HEK293T (cell line): Measurements from ENCODE around the gene MBNL2.

Experiments used
- CTCF ChIA-PET: fragments of 350-600 bp; formaldehyde crosslinking; extraction: SDS; loops from one replicate; lab custom pipeline; 2021; ENCODE audit warnings: antibody characterized with exemption, inconsistent platforms; lab: Yijun Ruan, JAX
- POLR2A ChIA-PET: fragments of 350-600 bp; formaldehyde crosslinking; extraction: SDS; loops from one replicate; lab custom pipeline; 2020; ENCODE audit warnings: antibody characterized with exemption, inconsistent platforms; lab: Yijun Ruan, JAX
- DNase-seq: peaks from one replicate; pipeline ENCODE4 v3.0.0; 2012; ENCODE audit warnings: mixed read lengths; ENCODE audit errors: extremely low spot score
- ARNT ChIP-seq: fragments of 450-650 bp; IDR thresholded peaks from 2 replicates; pipeline ENCODE4 v1.6.1; 2017; ENCODE audit warnings: mild to moderate bottlenecking
- BHLHE40 ChIP-seq: fragments of 450-650 bp; IDR thresholded peaks from 2 replicates; pipeline ENCODE4 v1.6.1; 2016; ENCODE audit warnings: mild to moderate bottlenecking, moderate library complexity, borderline replicate concordance
- CTBP1 ChIP-seq: fragments of 450-650 bp; IDR thresholded peaks from 2 replicates; pipeline ENCODE4 v1.6.1; 2016; ENCODE audit warnings: borderline replicate concordance
- ELF4 ChIP-seq: fragments of 450-650 bp; IDR thresholded peaks from 2 replicates; pipeline ENCODE4 v1.6.1; 2017; ENCODE audit warnings: antibody characterized with exemption
- FOXA1 ChIP-seq: fragments of 450-650 bp; IDR thresholded peaks from 2 replicates; pipeline ENCODE4 v1.6.1; 2016; ENCODE audit warnings: mild to moderate bottlenecking
- FOXK2 ChIP-seq: fragments of 450-650 bp; IDR thresholded peaks from 2 replicates; pipeline ENCODE4 v1.6.1; 2016; ENCODE audit warnings: mild to moderate bottlenecking
- FOXM1 ChIP-seq: fragments of 450-650 bp; IDR thresholded peaks from 2 replicates; pipeline ENCODE4 v1.6.1; 2017; ENCODE audit warnings: mild to moderate bottlenecking, borderline replicate concordance
- HDGF ChIP-seq: fragments of 450-650 bp; IDR thresholded peaks from 2 replicates; pipeline ENCODE4 v1.6.1; 2017; ENCODE audit warnings: antibody characterized with exemption, borderline replicate concordance
- L3MBTL2 ChIP-seq: fragments of 450-650 bp; conservative IDR thresholded peaks from 2 replicates; pipeline ENCODE4 v1.6.1; 2016; ENCODE audit warnings: mild to moderate bottlenecking
- LEF1 ChIP-seq: fragments of 450-650 bp; IDR thresholded peaks from 2 replicates; pipeline ENCODE4 v1.6.1; 2017; ENCODE audit warnings: mild to moderate bottlenecking, borderline replicate concordance
- NFRKB ChIP-seq: fragments of 450-650 bp; IDR thresholded peaks from 2 replicates; pipeline ENCODE4 v1.6.1; 2016; ENCODE audit warnings: mild to moderate bottlenecking, moderate library complexity
- PKNOX1 ChIP-seq: fragments of 450-650 bp; IDR thresholded peaks from 2 replicates; pipeline ENCODE4 v1.6.1; 2016
- SP1 ChIP-seq: fragments of 450-650 bp; IDR thresholded peaks from 2 replicates; pipeline ENCODE4 v1.6.1; 2017
- SUZ12 ChIP-seq: fragments of 450-650 bp; IDR thresholded peaks from 2 replicates; pipeline ENCODE4 v1.6.1; 2016; ENCODE audit warnings: mild to moderate bottlenecking
- TARDBP ChIP-seq: fragments of 450-650 bp; IDR thresholded peaks from 2 replicates; pipeline ENCODE4 v1.6.1; 2016
- ZNF384 ChIP-seq: fragments of 450-650 bp; IDR thresholded peaks from 2 replicates; pipeline ENCODE4 v1.6.1; 2016

The MBNL2 gene

GRCh38 chr13:97306106-97306505 lies 84.0 kb downstream of the MBNL2 start:
- no peak for DNase-seq
- no peak for TF ChIP-seq CTBP1
- CTCF ChIA-PET = no interaction called here
- POLR2A ChIA-PET = interaction anchor here (0.6 kb wide), 1 partner anchor 84 kb away, joined by 3 read pairs; the partner anchor contains the start of gene MBNL2

GRCh38 chr13:97306645-97307044 lies 84.5 kb downstream of the MBNL2 start:
- POLR2A ChIA-PET = no interaction called here
- TF ChIP-seq NFRKB = no peak
- CTCF ChIA-PET = no interaction called here
- no peak for DNase-seq

GRCh38 chr13:97307118-97307881 lies 85.2 kb downstream of the MBNL2 start:
- CTCF ChIA-PET = no interaction called here
- peak; percentile 21; the same call in 1 of the 2 replicates for TF ChIP-seq PKNOX1
- no peak for TF ChIP-seq ZNF384
- DNase-seq = no peak
- POLR2A ChIA-PET = no interaction called here

- ChIA-PET CTCF (no interaction called here), POLR2A (no interaction called here)
- DNase-seq = no peak
- TF ChIP-seq L3MBTL2 = no peak
Measured at GRCh38 chr13:97307882-97308624, 85.9 kb downstream of the MBNL2 start.

- POLR2A ChIA-PET = no interaction called here
- TF ChIP-seq FOXM1 = no peak
- TF ChIP-seq ELF4 = no peak
- no peak for TF ChIP-seq CTBP1
- TF ChIP-seq BHLHE40 = no peak
- no peak for TF ChIP-seq LEF1
- no peak for TF ChIP-seq SUZ12
- no peak for TF ChIP-seq NFRKB
- no peak for TF ChIP-seq PKNOX1
- no peak for TF ChIP-seq HDGF
- no peak for TF ChIP-seq SP1
- no peak for TF ChIP-seq TARDBP
- no peak for TF ChIP-seq L3MBTL2
- TF ChIP-seq ARNT = no peak
- no peak for TF ChIP-seq FOXK2
- no peak for TF ChIP-seq ZNF384
- TF ChIP-seq FOXA1 = no peak
- no peak for DNase-seq
- CTCF ChIA-PET = no interaction called here
Measured at GRCh38 chr13:97308735-97309429, 86.7 kb downstream of the MBNL2 start.

- POLR2A ChIA-PET = no interaction called here
- CTCF ChIA-PET = no interaction called here
- DNase-seq = no peak
- TF ChIP-seq PKNOX1 = no peak
- TF ChIP-seq HDGF = no peak
- TF ChIP-seq L3MBTL2 = no peak
- TF ChIP-seq SUZ12 = no peak
- no peak for TF ChIP-seq TARDBP
- no peak for TF ChIP-seq ELF4
- no peak for TF ChIP-seq FOXA1
- no peak for TF ChIP-seq CTBP1
- TF ChIP-seq SP1 = no peak
- TF ChIP-seq FOXM1 = no peak
- no peak for TF ChIP-seq ARNT
- no peak for TF ChIP-seq FOXK2
- no peak for TF ChIP-seq NFRKB
- TF ChIP-seq ZNF384 = no peak
- no peak for TF ChIP-seq BHLHE40
Measured at GRCh38 chr13:97310809-97311436, 88.8 kb downstream of the MBNL2 start.

- ChIA-PET POLR2A (no interaction called here), CTCF (no interaction called here)
- TF ChIP-seq NFRKB (no peak), ELF4 (no peak), CTBP1 (no peak), FOXK2 (no peak), ARNT (no peak), SP1 (no peak), LEF1 (no peak), TARDBP (no peak), HDGF (no peak), FOXA1 (no peak), PKNOX1 (no peak)
- no peak for DNase-seq
Measured at GRCh38 chr13:97311956-97312355, 89.8 kb downstream of the MBNL2 start.
